IPS-15b (cell line): ENCODE results near the gene CMKLR1.
A peak's percentile ranks its signal among the peaks of the same experiment; 100 is the strongest.

Experiments used
- H3K27me3 ChIP-seq: one replicate; pipeline ENCODE4 v1.6.1; 2013; ENCODE audit warnings: low read length; ENCODE audit not compliant: control insufficient read depth, insufficient read depth
- H3K36me3 ChIP-seq: one replicate; pipeline ENCODE4 v1.6.1; 2013; ENCODE audit warnings: low read length; ENCODE audit not compliant: control insufficient read depth, insufficient read depth
- H3K4me1 ChIP-seq: one replicate; pipeline ENCODE4 v1.6.1; 2013; ENCODE audit warnings: mild to moderate bottlenecking, low read length; ENCODE audit not compliant: control insufficient read depth, insufficient read depth
- H3K4me3 ChIP-seq: one replicate; pipeline ENCODE4 v1.5.1; 2013; ENCODE audit warnings: low read depth, low read length
- H3K9ac ChIP-seq: one replicate; pipeline ENCODE4 v1.6.1; 2013; ENCODE audit warnings: low read depth, mild to moderate bottlenecking, low read length
- H3K9me3 ChIP-seq: one replicate; pipeline ENCODE4 v1.6.1; 2013; ENCODE audit warnings: mild to moderate bottlenecking, low read length; ENCODE audit not compliant: control insufficient read depth, insufficient read depth

CMKLR1 gene

GRCh38 chr12:108240928-108241327 is 98.2 kb downstream of the CMKLR1 start:
- Histone ChIP-seq H3K4me3 (no peak overlapping the region), H3K9me3 (no peaks in the 10 kb centered on the region), H3K4me1 (peaks cover 9% of the 10 kb centered on the region), H3K9ac (no peak overlapping the region), H3K27me3 (no peaks in the 10 kb centered on the region), H3K36me3 (no peaks in the 10 kb centered on the region)

GRCh38 chr12:108240027-108240785 is 98.9 kb downstream of the CMKLR1 start:
- Histone ChIP-seq H3K27me3 (no peaks in the 10 kb centered on the region), H3K9ac (no peak overlapping the region), H3K9me3 (no peaks in the 10 kb centered on the region), H3K36me3 (no peaks in the 10 kb centered on the region), H3K4me3 (peak overlapping the region; percentile 41), H3K4me1 (peaks cover 12% of the 10 kb centered on the region)

- no peaks in the 10 kb centered on the region for H3K27me3 ChIP-seq
- peaks cover 12% of the 10 kb centered on the region for H3K4me1 ChIP-seq
- H3K9me3 ChIP-seq = no peaks in the 10 kb centered on the region
- no peaks in the 10 kb centered on the region for H3K36me3 ChIP-seq
- H3K4me3 ChIP-seq = no peak overlapping the region
- H3K9ac ChIP-seq = no peak overlapping the region
Measured at GRCh38 chr12:108239378-108239777, 99.7 kb downstream of the CMKLR1 start.

DNA sequence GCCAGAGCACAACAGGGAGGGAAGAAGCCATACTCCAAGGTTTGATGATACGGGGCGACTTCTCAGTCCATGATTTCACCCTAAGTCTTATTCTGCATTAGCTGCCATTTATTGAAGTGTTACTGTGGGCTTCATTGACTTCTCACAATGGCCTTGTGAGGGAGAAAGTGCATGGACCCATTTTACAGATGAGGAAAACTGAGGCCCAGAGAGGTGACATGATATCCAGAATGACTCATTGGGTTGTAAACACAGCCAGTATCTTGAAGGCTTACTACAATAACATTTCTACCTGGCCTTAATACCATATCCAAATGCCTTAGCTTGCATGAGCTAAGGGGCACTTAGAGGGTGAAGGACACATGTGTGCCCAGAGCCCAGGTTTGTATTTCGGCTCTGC is 100.6 kb downstream of the CMKLR1 start:
- Histone ChIP-seq H3K9me3 (no peaks in the 10 kb centered on the region), H3K27me3 (no peaks in the 10 kb centered on the region), H3K9ac (no peak overlapping the region), H3K4me3 (no peak overlapping the region), H3K36me3 (no peaks in the 10 kb centered on the region), H3K4me1 (peaks cover 12% of the 10 kb centered on the region)
